Skeletal muscle satellite cell (primary cell): ENCODE measurements around the gene SDE2.
"Not testable (repeated sequence)": the region's sequence is repeated elsewhere in the genome, so short reads cannot be mapped to it uniquely, and the experiment has no call there.

ENCODE experiments used
- H3K27me3 ChIP-seq: 2 replicates; pipeline ENCODE4 v1.7.0; 2013; ENCODE audit warnings: low read length; ENCODE audit not compliant: control insufficient read depth, insufficient read depth
- H3K36me3 ChIP-seq: 2 replicates; pipeline ENCODE4 v1.7.0; 2013; ENCODE audit warnings: mild to moderate bottlenecking, control low read depth, low read length; ENCODE audit not compliant: insufficient read depth
- H3K4me1 ChIP-seq: 2 replicates; pipeline ENCODE4 v1.7.0; 2013; ENCODE audit warnings: low read length; ENCODE audit not compliant: control insufficient read depth, insufficient read depth
- H3K4me2 ChIP-seq: 2 replicates; pipeline ENCODE4 v1.7.0; 2013; ENCODE audit warnings: mild to moderate bottlenecking, low read length
- H3K4me3 ChIP-seq: 2 replicates; pipeline ENCODE4 v1.7.0; 2013; ENCODE audit warnings: low read length
- H3K9ac ChIP-seq: 2 replicates; pipeline ENCODE4 v1.7.0; 2013; ENCODE audit warnings: mild to moderate bottlenecking, low read depth, low read length, moderate library complexity
- H3K9me3 ChIP-seq: replicated peaks from 2 replicates; pipeline ENCODE4 v1.7.0; 2013; ENCODE audit warnings: mild to moderate bottlenecking, control low read depth, low read length

SDE2 gene

GRCh38 chr1:226029568-226030225, 30.6 kb upstream of the SDE2 start:
- peaks cover 6% of the 10 kb centered on the region for H3K4me1 ChIP-seq

GRCh38 chr1:226029093-226029496, 30.0 kb upstream of the SDE2 start:
- H3K36me3 ChIP-seq = no peaks in the 10 kb centered on the region
- peaks cover 4% of the 10 kb centered on the region for H3K27me3 ChIP-seq
- H3K4me3 ChIP-seq = no peak overlapping the region
- H3K9me3 ChIP-seq = no peaks in the 10 kb centered on the region
- H3K4me2 ChIP-seq = no peak overlapping the region
- H3K9ac ChIP-seq = no peak overlapping the region
- peaks cover 1% of the 10 kb centered on the region for H3K4me1 ChIP-seq

More at GRCh38 chr1:226029568-226030225, 30.6 kb upstream of the SDE2 start:
- H3K36me3 ChIP-seq = no peaks in the 10 kb centered on the region
- H3K4me2 ChIP-seq = no peak overlapping the region
- H3K9ac ChIP-seq = no peak overlapping the region
- H3K9me3 ChIP-seq = no peaks in the 10 kb centered on the region
- no peak overlapping the region for H3K4me3 ChIP-seq
- H3K27me3 ChIP-seq = peaks cover 4% of the 10 kb centered on the region

GRCh38 chr1:226027538-226028217, 28.5 kb upstream of the SDE2 start:
- no peaks in the 10 kb centered on the region for H3K4me1 ChIP-seq

GRCh38 chr1:226026833-226027232, 27.7 kb upstream of the SDE2 start:
- no peaks in the 10 kb centered on the region for H3K36me3 ChIP-seq

More at GRCh38 chr1:226027538-226028217, 28.5 kb upstream of the SDE2 start:
- Histone ChIP-seq H3K9ac (no peak overlapping the region), H3K27me3 (peaks cover 4% of the 10 kb centered on the region), H3K9me3 (no peaks in the 10 kb centered on the region), H3K36me3 (no peaks in the 10 kb centered on the region), H3K4me2 (no peak overlapping the region), H3K4me3 (no peak overlapping the region)

GRCh38 chr1:226023735-226024134, 24.6 kb upstream of the SDE2 start:
- Histone ChIP-seq H3K4me2 (no peak overlapping the region), H3K36me3 (no peaks in the 10 kb centered on the region), H3K9me3 (no peaks in the 10 kb centered on the region), H3K4me3 (no peak overlapping the region), H3K9ac (no peak overlapping the region), H3K4me1 (no peaks in the 10 kb centered on the region), H3K27me3 (peaks cover 8% of the 10 kb centered on the region)

More at GRCh38 chr1:226026833-226027232, 27.7 kb upstream of the SDE2 start:
- Histone ChIP-seq H3K4me2 (no peak overlapping the region), H3K4me1 (no peaks in the 10 kb centered on the region), H3K9ac (no peak overlapping the region), H3K9me3 (no peaks in the 10 kb centered on the region), H3K4me3 (no peak overlapping the region), H3K27me3 (peaks cover 4% of the 10 kb centered on the region)

GRCh38 chr1:226021801-226022200, 22.7 kb upstream of the SDE2 start:
- Histone ChIP-seq H3K9me3 (no peaks in the 10 kb centered on the region), H3K9ac (no peak overlapping the region), H3K36me3 (no peaks in the 10 kb centered on the region), H3K27me3 (peaks cover 10% of the 10 kb centered on the region), H3K4me3 (no peak overlapping the region), H3K4me2 (no peak overlapping the region), H3K4me1 (no peaks in the 10 kb centered on the region)

GRCh38 chr1:226021401-226021800, 22.3 kb upstream of the SDE2 start:
- H3K9me3 ChIP-seq = no peaks in the 10 kb centered on the region

GRCh38 chr1:226019572-226019971, 20.4 kb upstream of the SDE2 start:
- H3K4me1 ChIP-seq = no peaks in the 10 kb centered on the region
- no peak overlapping the region for H3K4me2 ChIP-seq
- no peak overlapping the region for H3K9ac ChIP-seq
- H3K36me3 ChIP-seq = no peaks in the 10 kb centered on the region
- H3K4me3 ChIP-seq = no peak overlapping the region
- H3K9me3 ChIP-seq = no peaks in the 10 kb centered on the region
- peaks cover 13% of the 10 kb centered on the region for H3K27me3 ChIP-seq

More at GRCh38 chr1:226021401-226021800, 22.3 kb upstream of the SDE2 start:
- H3K9ac ChIP-seq = no peak overlapping the region
- no peak overlapping the region for H3K4me2 ChIP-seq
- no peak overlapping the region for H3K4me3 ChIP-seq
- H3K4me1 ChIP-seq = no peaks in the 10 kb centered on the region
- peaks cover 10% of the 10 kb centered on the region for H3K27me3 ChIP-seq
- no peaks in the 10 kb centered on the region for H3K36me3 ChIP-seq

GRCh38 chr1:226017070-226017469, 17.9 kb upstream of the SDE2 start:
- H3K9ac ChIP-seq = no peak overlapping the region
- no peak overlapping the region for H3K4me2 ChIP-seq
- H3K27me3 ChIP-seq = peaks cover 32% of the 10 kb centered on the region

GRCh38 chr1:226009650-226010044, 10.5 kb upstream of the SDE2 start:
- no peaks in the 10 kb centered on the region for H3K36me3 ChIP-seq
- H3K4me1 ChIP-seq = no peaks in the 10 kb centered on the region
- H3K4me2 ChIP-seq = no peak overlapping the region
- H3K27me3 ChIP-seq = peaks cover 33% of the 10 kb centered on the region
- no peaks in the 10 kb centered on the region for H3K9me3 ChIP-seq
- H3K4me3 ChIP-seq = no peak overlapping the region
- no peak overlapping the region for H3K9ac ChIP-seq

More at GRCh38 chr1:226017070-226017469, 17.9 kb upstream of the SDE2 start:
- no peaks in the 10 kb centered on the region for H3K9me3 ChIP-seq
- no peaks in the 10 kb centered on the region for H3K4me1 ChIP-seq
- H3K36me3 ChIP-seq = no peaks in the 10 kb centered on the region
- H3K4me3 ChIP-seq = no peak overlapping the region

GRCh38 chr1:226007126-226007892, 8.2 kb upstream of the SDE2 start:
- H3K4me1 ChIP-seq, H3K9ac ChIP-seq, H3K36me3 ChIP-seq, H3K9me3 ChIP-seq, H3K4me3 ChIP-seq, H3K4me2 ChIP-seq: not testable (repeated sequence)
- H3K27me3 ChIP-seq = peaks cover 14% of the 10 kb centered on the region
